AG04450 (cell line): ENCODE measurements around the gene CARNS1. TPM values are rescaled to one million over a fixed set of nuclear protein-coding genes. Genes with fewer than 3 reads are reported as not detected.

Experiments
- CTCF ChIA-PET: fragments of 300-600, 350-600 bp; formaldehyde crosslinking; extraction: SDS; loops from one replicate; lab custom pipeline; 2022; ENCODE audit warnings: antibody characterized with exemption, inconsistent platforms; lab: Charles Lee
- POLR2A ChIA-PET: fragments of 350-600 bp; formaldehyde crosslinking; extraction: SDS; loops from one replicate; lab custom pipeline; 2021; ENCODE audit warnings: antibody characterized with exemption, inconsistent platforms; lab: Yijun Ruan, JAX
- DNase-seq: peaks from one replicate; pipeline ENCODE4 v3.0.0-alpha.2; 2011; ENCODE audit warnings: low read depth, low spot score
- H3K27ac ChIP-seq: one replicate; pipeline ENCODE4 v1.5.1; 2012; ENCODE audit warnings: low read depth, low read length, control low read depth
- H3K27me3 ChIP-seq: one replicate; pipeline ENCODE4 v1.6.0; 2012; ENCODE audit warnings: low read length; ENCODE audit not compliant: control insufficient read depth, insufficient read depth
- H3K4me3 ChIP-seq: 2 replicates; pipeline ENCODE4 v1.5.1; 2011; ENCODE audit warnings: mild to moderate bottlenecking, low read depth, low read length, control low read depth
- H3K9me3 ChIP-seq: 2 replicates; pipeline ENCODE4 v1.5.1; 2012; ENCODE audit warnings: low read length; ENCODE audit not compliant: control insufficient read depth, insufficient read depth
- polyA plus RNA-seq: library from polyadenylated mRNA; depleted of rRNA; stranded (reverse); fragments of >200 nt; gene quantifications from 2 replicates; pipeline ENCODE4 v1.2.3, GENCODE V29; 2011
- TF ChIP-seq, protein P1 (sequence below): IDR thresholded peaks from 2 replicates; pipeline ENCODE4 v1.5.1; 2011; ENCODE audit warnings: low read depth, low read length, control low read depth, inconsistent platforms

The CARNS1 gene
- polyA plus RNA-seq, 1 experiment, result 0.09 TPM

- H3K9me3 ChIP-seq, result no peaks in the 10 kb centered on the region; the same call in 1 of the 2 replicates
- H3K27ac ChIP-seq, result peak overlapping the region; percentile 89
Observed at GRCh38 chr11:67370351-67371076, 45.0 kb upstream of the CARNS1 start.

DNA sequence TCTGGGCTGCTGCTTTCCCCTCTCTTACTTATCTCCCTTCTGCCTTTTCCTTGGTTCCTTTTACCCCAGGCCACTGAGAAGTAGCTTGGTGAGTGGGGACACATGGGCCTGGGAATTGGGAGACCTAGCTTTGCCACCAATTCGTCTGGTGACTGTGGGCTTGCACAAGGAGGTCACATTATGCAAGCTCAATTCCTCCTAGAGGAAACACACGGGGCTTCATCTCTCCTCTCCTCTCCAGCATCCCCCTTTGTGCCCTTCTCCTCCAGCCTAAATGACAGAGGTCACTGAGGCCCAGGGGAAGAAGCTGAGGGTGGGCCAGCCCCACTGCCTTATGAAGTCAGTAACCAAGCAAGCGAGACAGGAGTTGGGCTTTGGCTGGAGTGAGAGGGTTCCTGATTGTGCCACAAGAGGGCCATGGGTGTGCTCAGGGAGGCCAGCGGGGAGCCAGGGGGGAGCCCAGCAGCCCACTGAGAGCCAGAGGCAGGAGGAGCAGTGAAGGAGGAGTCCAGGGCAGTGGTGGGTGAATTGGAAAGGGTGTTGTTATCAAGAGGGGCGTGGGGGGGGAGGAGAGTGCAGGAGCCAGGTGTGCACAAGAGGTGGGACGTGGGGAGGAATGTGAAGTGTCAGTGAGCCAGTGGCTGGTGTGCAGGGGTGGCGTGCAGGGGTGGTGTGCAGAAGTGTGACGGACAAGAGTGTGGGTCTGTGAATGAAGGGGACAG, 44.1 kb upstream of the CARNS1 start:
- POLR2A ChIA-PET, result interaction anchor here (1.0 to 8.0 kb wide), 3 partner anchors 8 to 17 kb away, joined by 3 to 106 read pairs (median 4); partner anchors contain the start of gene POLD4
- Histone ChIP-seq H3K9me3 (no peaks in the 10 kb centered on the region; the same call in 1 of the 2 replicates), H3K27ac (peak overlapping the region; percentile 86), H3K27me3 (no peaks in the 10 kb centered on the region), H3K4me3 (peak overlapping the region; percentile 67)
- no peak for DNase-seq
- TF ChIP-seq, protein P1, sequence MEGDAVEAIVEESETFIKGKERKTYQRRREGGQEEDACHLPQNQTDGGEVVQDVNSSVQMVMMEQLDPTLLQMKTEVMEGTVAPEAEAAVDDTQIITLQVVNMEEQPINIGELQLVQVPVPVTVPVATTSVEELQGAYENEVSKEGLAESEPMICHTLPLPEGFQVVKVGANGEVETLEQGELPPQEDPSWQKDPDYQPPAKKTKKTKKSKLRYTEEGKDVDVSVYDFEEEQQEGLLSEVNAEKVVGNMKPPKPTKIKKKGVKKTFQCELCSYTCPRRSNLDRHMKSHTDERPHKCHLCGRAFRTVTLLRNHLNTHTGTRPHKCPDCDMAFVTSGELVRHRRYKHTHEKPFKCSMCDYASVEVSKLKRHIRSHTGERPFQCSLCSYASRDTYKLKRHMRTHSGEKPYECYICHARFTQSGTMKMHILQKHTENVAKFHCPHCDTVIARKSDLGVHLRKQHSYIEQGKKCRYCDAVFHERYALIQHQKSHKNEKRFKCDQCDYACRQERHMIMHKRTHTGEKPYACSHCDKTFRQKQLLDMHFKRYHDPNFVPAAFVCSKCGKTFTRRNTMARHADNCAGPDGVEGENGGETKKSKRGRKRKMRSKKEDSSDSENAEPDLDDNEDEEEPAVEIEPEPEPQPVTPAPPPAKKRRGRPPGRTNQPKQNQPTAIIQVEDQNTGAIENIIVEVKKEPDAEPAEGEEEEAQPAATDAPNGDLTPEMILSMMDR, result peak; percentile 62
- CTCF ChIA-PET, result interaction anchor here (0.6 to 24.1 kb wide), 5 partner anchors 10 to 109 kb away, joined by 3 to 716 read pairs (median 7); partner anchors contain the start of genes POLD4 and PPP1CA

More at GRCh38 chr11:67370351-67371076, 45.0 kb upstream of the CARNS1 start:
- DNase-seq, result peak; percentile 59
- ChIA-PET CTCF (interaction anchor here (0.6 to 24.1 kb wide), 6 partner anchors 11 to 927 kb away, joined by 3 to 716 read pairs (median 6); partner anchors contain the start of genes POLD4 and PPP1CA), POLR2A (interaction anchor here (0.7 to 8.0 kb wide), 5 partner anchors 9 to 53 kb away, joined by 3 to 106 read pairs (median 4); partner anchors contain the start of gene POLD4)
- no peaks in the 10 kb centered on the region for H3K27me3 ChIP-seq
- peak overlapping the region; percentile 67 for H3K4me3 ChIP-seq
- TF ChIP-seq, protein P1, result no peak

DNA sequence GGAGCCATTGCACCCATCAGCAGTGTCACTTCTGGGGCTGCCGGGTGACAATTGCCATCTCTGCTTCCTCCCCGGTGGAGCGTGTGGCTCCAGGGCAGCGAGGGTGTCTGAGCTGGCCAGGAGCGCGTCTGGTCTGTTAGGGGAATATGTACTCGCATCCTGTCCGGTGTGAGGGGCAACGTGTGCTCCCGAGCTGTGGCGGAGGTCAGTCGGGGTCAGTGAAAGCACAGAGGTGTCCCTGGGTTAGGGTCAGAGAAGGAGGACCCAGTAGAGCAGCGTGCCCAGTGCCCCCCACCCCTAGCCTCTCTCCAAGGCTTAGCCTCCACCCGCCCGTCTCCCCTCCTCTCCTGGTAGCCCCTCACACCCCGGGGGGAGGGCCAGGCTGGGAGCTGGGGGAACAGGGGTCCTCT, 43.6 kb upstream of the CARNS1 start:
- POLR2A ChIA-PET, result interaction anchor here (8.0 kb wide), 1 partner anchor 18 kb away, joined by 106 read pairs; the partner anchor contains the start of gene POLD4
- H3K27me3 ChIP-seq, result no peaks in the 10 kb centered on the region
- peak overlapping the region; percentile 65 for H3K27ac ChIP-seq
- peak overlapping the region; percentile 67 for H3K4me3 ChIP-seq
- no peak for DNase-seq
- CTCF ChIA-PET, result interaction anchor here (0.6 to 24.1 kb wide), 7 partner anchors 10 to 175 kb away, joined by 3 to 716 read pairs (median 5); partner anchors contain the start of genes POLD4 and PPP1CA
- no peaks in the 10 kb centered on the region; the same call in 1 of the 2 replicates for H3K9me3 ChIP-seq
- TF ChIP-seq, protein P1, result no peak

DNA sequence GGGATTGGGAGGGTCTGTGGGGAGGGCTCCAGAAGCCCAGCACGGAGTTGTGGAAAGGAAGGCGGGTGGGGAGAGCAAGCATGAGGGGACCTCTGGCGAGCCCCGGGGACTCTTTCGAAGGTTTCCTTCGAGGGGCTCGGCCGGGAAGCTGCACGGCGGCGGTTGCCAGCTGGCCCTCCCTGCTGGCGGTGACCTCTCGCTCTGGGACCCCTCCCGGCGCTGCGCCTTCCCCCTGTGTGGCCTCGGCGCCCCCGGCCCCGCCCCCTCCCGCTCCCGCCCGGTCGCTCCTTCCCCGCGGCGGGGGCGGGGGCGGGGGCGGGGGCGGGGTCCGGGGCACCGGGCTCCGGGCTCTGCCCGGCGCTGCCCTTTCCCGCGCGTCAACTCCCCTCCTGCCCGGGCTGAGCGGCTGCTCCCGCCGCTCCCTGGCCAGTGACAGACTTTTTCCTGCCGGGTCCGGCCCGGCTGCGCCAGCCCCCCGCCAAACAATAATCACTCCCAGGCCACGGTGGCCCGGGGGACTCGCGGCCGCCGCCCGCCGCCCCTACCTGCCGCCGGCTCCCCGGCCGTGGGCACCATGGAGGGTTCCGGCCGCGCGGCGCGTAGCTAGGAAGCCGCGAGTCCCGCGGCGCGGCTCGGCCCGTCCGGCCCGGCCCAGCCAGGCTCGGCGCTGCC, 43.0 kb upstream of the CARNS1 start:
- ChIA-PET POLR2A (interaction anchor here (0.6 to 8.0 kb wide), 6 partner anchors 10 to 120 kb away, joined by 3 to 106 read pairs (median 5); partner anchors contain the start of genes POLD4 and RAD9A), CTCF (interaction anchor here (0.6 to 24.1 kb wide), 3 partner anchors 10 to 175 kb away, joined by 4 to 716 read pairs (median 5); partner anchors contain the start of gene POLD4)
- no peaks in the 10 kb centered on the region; the same call in 1 of the 2 replicates for H3K9me3 ChIP-seq
- TF ChIP-seq, protein P1, result no peak
- DNase-seq, result no peak
- H3K4me3 ChIP-seq, result peak overlapping the region; percentile 67
- peak overlapping the region; percentile 65 for H3K27ac ChIP-seq
- H3K27me3 ChIP-seq, result no peaks in the 10 kb centered on the region
